Vagina (tissue), 2 donors: Measurements from ENCODE around the gene N4BP2L2.

Experiments used
- CTCF ChIP-seq, 3 experiments: fragments of 450-650 bp in 2 of 3; fragments of 200-600 bp in 1 of 3; sonication (generic) in 1 of 3; IDR thresholded peaks; one replicate each; pipeline ENCODE4 v1.5.1; 2017 to 2019; ENCODE audit warnings: antibody characterized with exemption in 3 of 3, mild to moderate bottlenecking in 2 of 3, moderate library complexity in 2 of 3
- POLR2A ChIP-seq, 2 donors: fragments of 450-650 bp; IDR thresholded peaks; one replicate each; pipeline ENCODE4 v1.6.1; 2017; ENCODE audit warnings: antibody characterized with exemption in 2 of 2, mild to moderate bottlenecking in 2 of 2, moderate library complexity in 2 of 2
- POLR2AphosphoS5 ChIP-seq, 2 donors: sonication (generic); formaldehyde crosslinking; IDR thresholded peaks; one replicate each; pipeline ENCODE4 v1.9.0; 2017; ENCODE audit warnings: antibody characterized with exemption in 2 of 2, mild to moderate bottlenecking in 2 of 2, low read depth in 1 of 2; ENCODE audit not compliant: insufficient read depth in 1 of 2

DNA sequence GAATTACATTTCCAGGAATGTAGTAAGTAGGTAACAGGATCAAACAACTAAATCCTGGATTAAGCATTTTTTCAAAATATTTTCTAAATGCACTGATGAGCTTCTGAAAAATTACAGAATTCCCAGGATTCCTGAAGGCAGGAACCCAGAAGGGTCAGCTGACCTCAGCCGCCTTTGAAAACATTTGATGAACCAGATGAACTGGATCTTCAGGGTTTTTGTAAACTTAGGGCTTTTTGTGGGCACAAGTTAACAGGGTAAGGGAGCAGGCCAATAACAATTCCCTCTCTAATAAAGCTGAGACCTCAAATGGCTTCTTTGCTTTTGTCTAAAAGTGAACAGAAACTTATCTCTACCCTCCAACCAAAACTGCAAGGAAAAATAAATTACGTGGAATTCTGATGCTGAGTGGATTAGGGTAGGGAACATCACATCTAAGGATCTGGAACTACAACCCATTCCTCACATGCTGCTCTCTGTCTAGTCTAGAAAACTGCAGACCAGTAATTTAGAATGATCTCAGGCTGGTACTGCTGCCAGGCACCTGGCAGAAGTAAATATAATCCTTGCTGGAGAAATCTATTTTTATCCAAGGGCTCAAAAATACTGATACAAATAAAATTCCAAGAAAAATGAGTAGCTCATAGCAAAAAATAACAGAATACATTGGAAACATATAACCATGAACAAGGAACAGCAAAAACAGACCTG is 62.4 kb downstream of the N4BP2L2 start:
- no peak for TF ChIP-seq CTCF (IDR thresholded peaks at IDR 0.05)
- TF ChIP-seq POLR2AphosphoS5 (IDR thresholded peaks at IDR 0.05; ENCODE audit: insufficient read depth in 1 of 2, low read depth in 1 of 2), result no peak
- TF ChIP-seq POLR2A (IDR thresholded peaks at IDR 0.05), result no peak
